ENCODE data around the gene HNMT. TPM values are rescaled to one million over a fixed set of nuclear protein-coding genes. Genes with fewer than 3 reads are reported as not detected.

The HNMT gene
- total and polyA plus RNA-seq, 2 of the 13 experiments (the other 11 are each of a cell fraction or from before 2014, with no cell fraction given): 279 to 309 TPM

DNA sequence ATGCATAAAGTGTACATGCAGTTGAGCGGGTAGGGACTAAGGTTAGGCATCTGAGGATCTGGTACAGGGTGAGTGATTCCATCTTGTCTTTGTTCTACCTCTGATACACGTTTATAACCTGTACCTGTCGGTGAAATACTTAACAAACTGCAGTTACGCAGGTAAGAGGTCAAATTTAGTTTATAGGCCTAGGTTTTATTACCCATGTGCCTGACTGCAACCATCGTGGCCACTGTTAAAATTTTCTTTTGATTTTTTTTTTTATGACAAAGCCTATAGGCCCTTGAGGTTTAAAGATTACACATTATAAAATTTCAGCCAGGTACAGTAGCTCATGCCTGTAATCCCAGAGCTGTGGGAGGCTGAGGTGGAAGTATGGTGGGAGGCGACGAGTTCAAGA is 15.4 kb upstream of the HNMT start:
- no peak overlapping the region for H3K4me3 ChIP-seq (replicated peaks in 1 of 3; ENCODE audit: insufficient read depth in 1 of 3, low read depth in 2 of 3, low read length in 3 of 3)
- ATAC-seq: no peak
- BruUV-seq (replicated peaks): no TSS peak
- ChIA-PET POLR2A (interaction anchor here (19.0 kb wide), 1 partner anchor 17 kb away, joined by 733 read pairs; the partner anchor contains the start of gene HNMT), CTCF (ENCODE audit: low intra/inter-chr PET ratio, low total read pairs) (interaction anchor here (2.1 kb wide), 1 partner anchor 141 kb away, joined by 8 read pairs; no protein-coding TSS in a partner anchor)
- no peaks in the 10 kb centered on the region for H3K36me3 ChIP-seq (replicated peaks in 1 of 2; ENCODE audit: control insufficient read depth in 1 of 2, insufficient read depth in 2 of 2, low read length in 2 of 2)
- H3K27me3 ChIP-seq (ENCODE audit: control insufficient read depth in 1 of 2, insufficient read depth in 2 of 2, low read length in 2 of 2): no peaks in the 10 kb centered on the region
- H3K27ac ChIP-seq (ENCODE audit: extremely low read length, insufficient read depth, low read length): no peak overlapping the region
- WGBS (ENCODE audit: low lambda C conversion rate): 82% methylated on average over 7 of the region's 7 CpGs
- FAIRE-seq: no peak
- peaks cover 67% of the 10 kb centered on the region for H3K4me1 ChIP-seq (ENCODE audit: insufficient read depth, low read length)
- no peak overlapping the region for H3K9ac ChIP-seq (ENCODE audit: insufficient read depth, low read depth, low read length)
- DNase-seq (ENCODE audit: low spot score): no peak
- TF ChIP-seq ZMAT3 (CRISPR knock-in tag; conservative IDR thresholded peaks at IDR 0.05) (no peak), ZNF614 (CRISPR knock-in tag; IDR thresholded peaks at IDR 0.05; ENCODE audit: borderline replicate concordance) (no peak)
- in situ Hi-C loops (cut with HindIII; ENCODE audit: extremely low pct_ligation_motif_present, low pct_unique_long_range_greater_than_20kb) (no loop called here), intact Hi-C loops (cut with micrococcal nuclease; ENCODE audit: unreplicated experiment) (no loop called here)
- no peaks in the 10 kb centered on the region for H3K79me2 ChIP-seq (ENCODE audit: insufficient read depth, low read length)
- no peaks in the 10 kb centered on the region for H3K9me3 ChIP-seq (ENCODE audit: low read length)
- H3K4me2 ChIP-seq (ENCODE audit: low read depth, low read length): no peak overlapping the region
- H2AFZ ChIP-seq (ENCODE audit: low read length): no peak overlapping the region
- no peaks in the 10 kb centered on the region for H4K20me1 ChIP-seq (ENCODE audit: insufficient read depth, low read length)

DNA sequence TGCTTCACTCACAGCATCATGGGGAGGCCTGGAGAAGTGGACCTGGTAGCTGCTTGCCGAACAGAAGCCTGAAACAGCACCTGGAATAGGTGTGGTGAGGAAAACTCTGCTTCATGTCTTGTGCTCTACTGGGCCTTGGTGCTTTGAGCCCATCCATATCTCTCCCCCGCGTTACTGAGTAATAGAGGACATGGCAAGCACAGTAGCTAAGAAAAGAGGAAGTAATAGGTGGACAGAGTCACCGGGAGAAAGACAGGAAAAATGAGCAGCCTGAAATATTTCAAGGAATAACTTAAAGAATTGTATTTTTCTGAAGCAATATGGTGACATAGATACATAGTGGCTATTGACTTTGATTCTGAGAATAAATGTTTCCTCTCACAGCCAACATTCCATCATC is 14.0 kb upstream of the HNMT start:
- ATAC-seq (no peak), FAIRE-seq (no peak), DNase-seq (ENCODE audit: low spot score) (no peak)
- no peak overlapping the region for H3K4me2 ChIP-seq (ENCODE audit: low read depth, low read length)
- H3K27me3 ChIP-seq (ENCODE audit: control insufficient read depth in 1 of 2, insufficient read depth in 2 of 2, low read length in 2 of 2): no peaks in the 10 kb centered on the region
- CTCF ChIA-PET (ENCODE audit: low intra/inter-chr PET ratio, low total read pairs): no interaction called here
- 98% methylated on average over 4 of the region's 4 CpGs for WGBS (ENCODE audit: low lambda C conversion rate)
- H3K4me3 ChIP-seq (replicated peaks in 1 of 3; ENCODE audit: insufficient read depth in 1 of 3, low read depth in 2 of 3, low read length in 3 of 3): no peak overlapping the region
- H3K4me1 ChIP-seq (ENCODE audit: insufficient read depth, low read length): peaks cover 67% of the 10 kb centered on the region
- no peaks in the 10 kb centered on the region for H3K79me2 ChIP-seq (ENCODE audit: insufficient read depth, low read length)
- no peaks in the 10 kb centered on the region for H3K36me3 ChIP-seq (replicated peaks in 1 of 2; ENCODE audit: control insufficient read depth in 1 of 2, insufficient read depth in 2 of 2, low read length in 2 of 2)
- no peak overlapping the region for H2AFZ ChIP-seq (ENCODE audit: low read length)
- intact Hi-C loops (cut with micrococcal nuclease; ENCODE audit: unreplicated experiment) (no loop called here), in situ Hi-C loops (cut with HindIII; ENCODE audit: extremely low pct_ligation_motif_present, low pct_unique_long_range_greater_than_20kb) (no loop called here)
- H3K27ac ChIP-seq (ENCODE audit: extremely low read length, insufficient read depth, low read length): no peak overlapping the region
- BruUV-seq (replicated peaks): no TSS peak
- H4K20me1 ChIP-seq (ENCODE audit: insufficient read depth, low read length): no peaks in the 10 kb centered on the region
- H3K9me3 ChIP-seq (ENCODE audit: low read length): no peaks in the 10 kb centered on the region
- POLR2A ChIA-PET: interaction anchor here (1.1 to 19.0 kb wide), 2 partner anchors 15 to 25 kb away, joined by 3 to 733 read pairs; partner anchors contain the start of gene HNMT
- H3K9ac ChIP-seq (ENCODE audit: insufficient read depth, low read depth, low read length): no peak overlapping the region
- TF ChIP-seq POLR2A (IDR thresholded peaks at IDR 0.05; ENCODE audit: insufficient read depth in 1 of 2, low read depth in 2 of 2, low read length in 2 of 2) (no peak), ZNF781 (CRISPR knock-in tag; IDR thresholded peaks at IDR 0.05; ENCODE audit: borderline replicate concordance, not compliant biosample characterization) (no peak), HDAC1 (CRISPR knock-in tag; IDR thresholded peaks at IDR 0.05) (no peak), PRPF4 (IDR thresholded peaks at IDR 0.05; ENCODE audit: low read depth, low read length, poor library complexity, severe bottlenecking) (no peak), ZNF160 (CRISPR knock-in tag; IDR thresholded peaks at IDR 0.05) (no peak), RFXANK (CRISPR knock-in tag; IDR thresholded peaks at IDR 0.05) (no peak), ZFP41 (CRISPR knock-in tag; IDR thresholded peaks at IDR 0.05; ENCODE audit: borderline replicate concordance) (no peak), ZNF577 (CRISPR knock-in tag; IDR thresholded peaks at IDR 0.05; ENCODE audit: borderline replicate concordance, low read depth) (no peak)
- TF ChIP-seq, protein P1, sequence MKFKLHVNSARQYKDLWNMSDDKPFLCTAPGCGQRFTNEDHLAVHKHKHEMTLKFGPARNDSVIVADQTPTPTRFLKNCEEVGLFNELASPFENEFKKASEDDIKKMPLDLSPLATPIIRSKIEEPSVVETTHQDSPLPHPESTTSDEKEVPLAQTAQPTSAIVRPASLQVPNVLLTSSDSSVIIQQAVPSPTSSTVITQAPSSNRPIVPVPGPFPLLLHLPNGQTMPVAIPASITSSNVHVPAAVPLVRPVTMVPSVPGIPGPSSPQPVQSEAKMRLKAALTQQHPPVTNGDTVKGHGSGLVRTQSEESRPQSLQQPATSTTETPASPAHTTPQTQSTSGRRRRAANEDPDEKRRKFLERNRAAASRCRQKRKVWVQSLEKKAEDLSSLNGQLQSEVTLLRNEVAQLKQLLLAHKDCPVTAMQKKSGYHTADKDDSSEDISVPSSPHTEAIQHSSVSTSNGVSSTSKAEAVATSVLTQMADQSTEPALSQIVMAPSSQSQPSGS (CRISPR knock-in tag; IDR thresholded peaks at IDR 0.05): no peak
- TF ChIP-seq, protein P2, sequence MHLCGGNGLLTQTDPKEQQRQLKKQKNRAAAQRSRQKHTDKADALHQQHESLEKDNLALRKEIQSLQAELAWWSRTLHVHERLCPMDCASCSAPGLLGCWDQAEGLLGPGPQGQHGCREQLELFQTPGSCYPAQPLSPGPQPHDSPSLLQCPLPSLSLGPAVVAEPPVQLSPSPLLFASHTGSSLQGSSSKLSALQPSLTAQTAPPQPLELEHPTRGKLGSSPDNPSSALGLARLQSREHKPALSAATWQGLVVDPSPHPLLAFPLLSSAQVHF (CRISPR knock-in tag; IDR thresholded peaks at IDR 0.05): no peak
- TF ChIP-seq, protein P3, sequence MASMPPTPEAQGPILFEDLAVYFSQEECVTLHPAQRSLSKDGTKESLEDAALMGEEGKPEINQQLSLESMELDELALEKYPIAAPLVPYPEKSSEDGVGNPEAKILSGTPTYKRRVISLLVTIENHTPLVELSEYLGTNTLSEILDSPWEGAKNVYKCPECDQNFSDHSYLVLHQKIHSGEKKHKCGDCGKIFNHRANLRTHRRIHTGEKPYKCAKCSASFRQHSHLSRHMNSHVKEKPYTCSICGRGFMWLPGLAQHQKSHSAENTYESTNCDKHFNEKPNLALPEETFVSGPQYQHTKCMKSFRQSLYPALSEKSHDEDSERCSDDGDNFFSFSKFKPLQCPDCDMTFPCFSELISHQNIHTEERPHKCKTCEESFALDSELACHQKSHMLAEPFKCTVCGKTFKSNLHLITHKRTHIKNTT (CRISPR knock-in tag; IDR thresholded peaks at IDR 0.05): no peak
- TF ChIP-seq, protein P4, sequence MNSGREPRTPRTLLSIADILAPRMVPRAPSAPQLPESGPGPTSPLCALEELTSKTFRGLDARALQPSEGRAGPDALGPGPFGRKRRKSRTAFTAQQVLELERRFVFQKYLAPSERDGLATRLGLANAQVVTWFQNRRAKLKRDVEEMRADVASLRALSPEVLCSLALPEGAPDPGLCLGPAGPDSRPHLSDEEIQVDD (CRISPR knock-in tag; IDR thresholded peaks at IDR 0.05; ENCODE audit: borderline replicate concordance): no peak
- TF ChIP-seq, protein P5, sequence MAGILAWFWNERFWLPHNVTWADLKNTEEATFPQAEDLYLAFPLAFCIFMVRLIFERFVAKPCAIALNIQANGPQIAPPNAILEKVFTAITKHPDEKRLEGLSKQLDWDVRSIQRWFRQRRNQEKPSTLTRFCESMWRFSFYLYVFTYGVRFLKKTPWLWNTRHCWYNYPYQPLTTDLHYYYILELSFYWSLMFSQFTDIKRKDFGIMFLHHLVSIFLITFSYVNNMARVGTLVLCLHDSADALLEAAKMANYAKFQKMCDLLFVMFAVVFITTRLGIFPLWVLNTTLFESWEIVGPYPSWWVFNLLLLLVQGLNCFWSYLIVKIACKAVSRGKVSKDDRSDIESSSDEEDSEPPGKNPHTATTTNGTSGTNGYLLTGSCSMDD (CRISPR knock-in tag; IDR thresholded peaks at IDR 0.05): no peak

Data from HepG2 (cell line).